Activated B cell treated with CpG ODN at 0.5 μM for 24 hours (primary cell): ENCODE results near the gene UBL4B. TPM values are rescaled to one million over a fixed set of nuclear protein-coding genes. Genes with fewer than 3 reads are reported as not detected.

Experiments used
- ATAC-seq: fragments of 200-7000 bp; cut with Tn5 transposase; one replicate; pipeline ENCODE4 v1.10.0; 2021; ENCODE audit warnings: low read depth, mild to moderate bottlenecking, moderate library complexity
- CTCF ChIA-PET: fragments of 350-600 bp; sonication (Branson Sonifier 250); formaldehyde crosslinking; loops from one replicate; lab custom pipeline; 2021; ENCODE audit warnings: antibody characterized with exemption; lab: Charles Lee
- POLR2A ChIA-PET: fragments of 350-600 bp; sonication (Branson Sonifier 250); formaldehyde crosslinking; loops from one replicate; lab custom pipeline; 2021; ENCODE audit warnings: antibody characterized with exemption; lab: Charles Lee
- DNase-seq: peaks from one replicate; pipeline ENCODE4 v3.0.0; 2022
- H3K27ac Mint-ChIP-seq: one replicate; pipeline ENCODE4 v1.8.0; 2020; ENCODE audit warnings: mixed read lengths
- H3K27me3 Mint-ChIP-seq: one replicate; pipeline ENCODE4 v1.8.0; 2021; ENCODE audit warnings: mixed read lengths
- H3K36me3 Mint-ChIP-seq: one replicate; pipeline ENCODE4 v1.8.0; 2021; ENCODE audit warnings: low read depth, mixed read lengths
- H3K4me1 Mint-ChIP-seq: one replicate; pipeline ENCODE4 v1.8.0; 2021; ENCODE audit warnings: mixed read lengths
- H3K4me3 Mint-ChIP-seq: one replicate; pipeline ENCODE4 v1.8.0; 2020; ENCODE audit warnings: mild to moderate bottlenecking, mixed read lengths
- H3K9me3 Mint-ChIP-seq: one replicate; pipeline ENCODE4 v1.8.0; 2020; ENCODE audit warnings: mixed read lengths
- intact Hi-C: fragments of 100-400 bp; cut with micrococcal nuclease; formaldehyde crosslinking; loops from one replicate; pipeline ENCODE4 v1.15.1; 2024
- total RNA-seq: library from RNA; stranded (reverse); gene quantifications from 2 replicates; pipeline ENCODE4 v1.2.3, GENCODE V29; 2022
- TF ChIP-seq, protein P1 (sequence below): fragments of 200-600 bp; IDR thresholded peaks from one replicate; pipeline ENCODE4 v1.8.0; 2022; ENCODE audit warnings: antibody characterized with exemption, mild to moderate bottlenecking

UBL4B gene
- total RNA-seq, 1 donor from 2014 or later: not detected

DNA sequence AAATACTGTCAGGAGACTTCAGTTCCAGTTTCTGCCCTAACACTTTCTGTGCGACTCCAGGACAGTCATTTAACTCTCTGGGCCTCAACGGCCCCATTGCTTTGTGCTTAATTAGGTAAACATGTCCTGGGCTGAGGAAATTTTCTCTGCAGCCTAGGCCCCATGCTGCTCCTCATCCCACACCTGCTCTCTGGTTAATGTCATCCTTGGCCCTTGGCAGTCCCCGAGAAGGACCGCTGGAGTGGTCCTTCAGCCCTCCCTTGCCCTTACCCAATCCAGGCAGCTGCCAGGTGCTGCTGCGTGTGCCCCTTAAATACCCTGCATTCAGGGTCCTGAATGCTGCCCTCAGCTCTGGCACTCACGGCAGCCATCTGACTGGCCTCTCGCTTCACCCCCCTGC lies 18.7 kb downstream of the UBL4B start:
- CTCF ChIA-PET: no interaction called here

DNA sequence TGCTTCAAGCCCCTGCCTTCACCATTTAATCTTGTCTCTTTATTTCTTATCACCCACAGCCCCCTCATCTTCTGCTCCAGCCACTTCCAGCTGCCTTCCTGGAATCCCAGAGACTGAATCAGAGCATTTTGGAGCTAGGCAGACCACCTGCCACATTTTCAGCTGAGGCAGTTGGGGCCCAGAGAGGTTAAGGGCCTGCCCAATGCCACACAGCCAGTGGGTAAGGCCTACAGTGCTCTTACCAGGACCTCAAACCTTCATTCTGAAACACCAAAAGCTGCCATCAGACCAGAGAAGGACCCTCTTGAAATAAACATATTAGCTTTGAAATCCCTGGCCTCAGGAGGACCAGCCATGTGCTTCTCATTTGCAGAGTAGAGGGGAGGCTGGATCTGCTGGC lies 20.4 kb downstream of the UBL4B start:
- no peaks in the 10 kb centered on the region for H3K9me3 Mint-ChIP-seq
- no peak overlapping the region for H3K4me3 Mint-ChIP-seq
- H3K36me3 Mint-ChIP-seq: no peaks in the 10 kb centered on the region
- ChIA-PET CTCF (no interaction called here), POLR2A (no interaction called here)
- peaks cover 10% of the 10 kb centered on the region for H3K4me1 Mint-ChIP-seq
- no peak for ATAC-seq
- intact Hi-C loops: no loop called here
- H3K27ac Mint-ChIP-seq: no peak overlapping the region
- no peak for DNase-seq
- peaks cover 50% of the 10 kb centered on the region for H3K27me3 Mint-ChIP-seq
- TF ChIP-seq, protein P1, sequence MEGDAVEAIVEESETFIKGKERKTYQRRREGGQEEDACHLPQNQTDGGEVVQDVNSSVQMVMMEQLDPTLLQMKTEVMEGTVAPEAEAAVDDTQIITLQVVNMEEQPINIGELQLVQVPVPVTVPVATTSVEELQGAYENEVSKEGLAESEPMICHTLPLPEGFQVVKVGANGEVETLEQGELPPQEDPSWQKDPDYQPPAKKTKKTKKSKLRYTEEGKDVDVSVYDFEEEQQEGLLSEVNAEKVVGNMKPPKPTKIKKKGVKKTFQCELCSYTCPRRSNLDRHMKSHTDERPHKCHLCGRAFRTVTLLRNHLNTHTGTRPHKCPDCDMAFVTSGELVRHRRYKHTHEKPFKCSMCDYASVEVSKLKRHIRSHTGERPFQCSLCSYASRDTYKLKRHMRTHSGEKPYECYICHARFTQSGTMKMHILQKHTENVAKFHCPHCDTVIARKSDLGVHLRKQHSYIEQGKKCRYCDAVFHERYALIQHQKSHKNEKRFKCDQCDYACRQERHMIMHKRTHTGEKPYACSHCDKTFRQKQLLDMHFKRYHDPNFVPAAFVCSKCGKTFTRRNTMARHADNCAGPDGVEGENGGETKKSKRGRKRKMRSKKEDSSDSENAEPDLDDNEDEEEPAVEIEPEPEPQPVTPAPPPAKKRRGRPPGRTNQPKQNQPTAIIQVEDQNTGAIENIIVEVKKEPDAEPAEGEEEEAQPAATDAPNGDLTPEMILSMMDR: no peak

More for the DNA sequence above, 18.7 kb downstream of the UBL4B start:
- Mint-ChIP-seq H3K36me3 (no peaks in the 10 kb centered on the region), H3K27me3 (peaks cover 38% of the 10 kb centered on the region), H3K4me1 (peaks cover 4% of the 10 kb centered on the region), H3K4me3 (no peak overlapping the region), H3K9me3 (no peaks in the 10 kb centered on the region), H3K27ac (no peak overlapping the region)
- POLR2A ChIA-PET: no interaction called here
- DNase-seq (no peak), ATAC-seq (no peak)
- TF ChIP-seq, protein P1: no peak
- intact Hi-C loops: no loop called here

DNA sequence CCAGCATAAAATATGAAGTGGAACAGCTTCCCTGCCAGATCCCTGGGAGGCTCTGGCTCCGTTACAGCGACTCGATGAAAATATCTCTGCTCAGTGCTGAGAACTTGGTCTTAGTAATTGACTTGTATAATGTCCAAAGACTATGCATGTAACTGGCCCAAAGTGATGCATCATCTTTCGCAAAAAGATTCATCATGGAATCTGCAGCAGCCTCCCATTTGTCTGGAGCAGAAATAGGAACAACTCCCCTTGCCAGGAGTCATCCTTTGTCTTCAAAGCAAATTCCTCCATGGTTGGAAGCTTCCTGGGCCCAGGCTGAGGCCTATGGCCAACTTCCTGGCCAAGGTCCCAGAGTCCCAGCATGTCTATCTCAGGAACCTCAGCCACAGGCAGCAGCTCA lies 21.2 kb downstream of the UBL4B start:
- TF ChIP-seq, protein P1: no peak
- Mint-ChIP-seq H3K27me3 (peaks cover 57% of the 10 kb centered on the region), H3K4me1 (peaks cover 10% of the 10 kb centered on the region), H3K9me3 (no peaks in the 10 kb centered on the region), H3K36me3 (no peaks in the 10 kb centered on the region), H3K4me3 (no peak overlapping the region), H3K27ac (no peak overlapping the region)
- intact Hi-C loops: no loop called here
- POLR2A ChIA-PET: no interaction called here
- DNase-seq (no peak), ATAC-seq (no peak)
- CTCF ChIA-PET: no interaction called here

DNA sequence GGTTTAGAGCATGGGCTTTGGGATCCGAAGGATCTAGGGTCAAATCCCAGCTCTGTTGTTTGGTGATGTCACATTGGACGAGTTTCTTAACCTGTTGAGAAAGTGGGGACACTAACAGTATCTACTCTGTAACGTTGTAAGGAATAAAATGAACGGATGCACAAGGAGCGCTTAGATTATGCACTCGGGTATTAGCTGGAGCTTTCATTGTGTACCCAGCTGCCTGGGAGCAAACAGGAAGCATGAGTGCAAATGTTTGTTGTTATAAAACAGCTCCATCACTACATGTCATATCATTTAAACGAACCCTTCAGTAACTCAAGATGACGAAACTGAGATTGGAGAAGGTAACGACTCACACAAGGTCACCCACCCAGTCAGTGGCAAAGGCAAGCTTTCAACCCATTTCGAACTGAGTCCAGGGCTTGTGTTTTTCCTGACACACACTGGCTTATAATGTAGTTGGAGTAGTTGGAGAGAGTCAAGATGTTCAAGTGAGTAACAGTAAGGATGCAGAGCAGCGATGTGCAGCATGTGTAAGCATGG lies 21.9 kb downstream of the UBL4B start:
- POLR2A ChIA-PET: no interaction called here

DNA sequence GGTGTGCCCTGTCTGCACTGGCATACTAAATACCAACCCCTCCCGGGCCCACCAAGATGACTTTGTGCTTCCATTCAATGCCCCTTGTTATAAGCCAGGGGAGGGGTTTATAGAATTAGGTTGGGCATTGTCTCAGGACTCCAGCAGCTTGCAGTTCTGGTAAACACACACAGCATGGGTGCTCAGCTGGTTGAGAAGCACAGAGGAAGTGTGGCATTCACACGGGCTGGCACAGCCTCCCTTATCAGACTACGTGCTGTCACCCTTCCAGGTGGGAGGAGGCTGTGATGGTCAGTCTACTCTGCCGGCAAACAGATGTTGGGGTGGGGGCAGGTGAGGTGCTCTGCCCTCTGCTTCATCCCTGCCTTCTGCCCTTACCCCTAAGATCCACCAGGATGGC lies 23.0 kb downstream of the UBL4B start:
- DNase-seq (no peak), ATAC-seq (no peak)
- no peak overlapping the region for H3K27ac Mint-ChIP-seq
- TF ChIP-seq, protein P1: no peak
- peaks cover 10% of the 10 kb centered on the region for H3K4me1 Mint-ChIP-seq
- POLR2A ChIA-PET: no interaction called here
- H3K9me3 Mint-ChIP-seq: no peaks in the 10 kb centered on the region
- peaks cover 52% of the 10 kb centered on the region for H3K27me3 Mint-ChIP-seq
- no peaks in the 10 kb centered on the region for H3K36me3 Mint-ChIP-seq
- intact Hi-C loops: no loop called here
- CTCF ChIA-PET: no interaction called here
- no peak overlapping the region for H3K4me3 Mint-ChIP-seq

More for the DNA sequence above, 21.9 kb downstream of the UBL4B start:
- Mint-ChIP-seq H3K4me1 (peaks cover 10% of the 10 kb centered on the region), H3K9me3 (no peaks in the 10 kb centered on the region), H3K4me3 (no peak overlapping the region), H3K27me3 (peaks cover 53% of the 10 kb centered on the region), H3K36me3 (no peaks in the 10 kb centered on the region), H3K27ac (no peak overlapping the region)
- ATAC-seq (no peak), DNase-seq (no peak)
- TF ChIP-seq, protein P1: no peak
- CTCF ChIA-PET: no interaction called here
- intact Hi-C loops: no loop called here
